GM12878 (cell line): ENCODE results near the gene HLA-DRA.

ENCODE experiments used
- CBX5 ChIP-seq: sonication (generic); IDR thresholded peaks from 2 replicates; pipeline ENCODE4 v1.6.1; 2016; ENCODE audit warnings: low read depth, moderate library complexity, mild to moderate bottlenecking, inconsistent platforms
- CREM ChIP-seq: IDR thresholded peaks from 2 replicates; pipeline ENCODE4 v1.6.1; 2014; ENCODE audit warnings: antibody characterized with exemption, low read depth
- MYC ChIP-seq: IDR thresholded peaks from 2 replicates; pipeline ENCODE4 v1.6.1; 2011; ENCODE audit warnings: mild to moderate bottlenecking, low read length, moderate library complexity, inconsistent platforms; ENCODE audit not compliant: insufficient read depth, insufficient replicate concordance, insufficient read length, severe bottlenecking
- RCOR1 ChIP-seq: conservative IDR thresholded peaks from 2 replicates; pipeline ENCODE4 v1.6.1; 2012; ENCODE audit warnings: low read depth, low read length, improper control_type of control experiment
- TBL1XR1 ChIP-seq: IDR thresholded peaks from 2 replicates; pipeline ENCODE4 v1.6.1; 2012; ENCODE audit warnings: low read depth, low read length, improper control_type of control experiment
- TCF3 ChIP-seq: IDR thresholded peaks from 2 replicates; pipeline ENCODE4 v1.6.1; 2012; ENCODE audit warnings: low read depth, mild to moderate bottlenecking, low read length, borderline replicate concordance; ENCODE audit not compliant: insufficient read depth
- TF ChIP-seq, protein P1 (sequence below), 3 experiments: IDR thresholded peaks in 2 of 3; conservative IDR thresholded peaks in 1 of 3; 2 replicates each; pipeline ENCODE4 v1.5.1; 2011; ENCODE audit warnings: low read depth in 3 of 3, low read length in 3 of 3, mild to moderate bottlenecking in 3 of 3, control low read depth in 2 of 3, moderate library complexity in 2 of 3, inconsistent platforms in 1 of 3, mixed read lengths in 1 of 3; ENCODE audit not compliant: control insufficient read depth in 2 of 3, insufficient read depth in 1 of 3; ENCODE audit errors: extremely low read depth in 1 of 3

DNA sequence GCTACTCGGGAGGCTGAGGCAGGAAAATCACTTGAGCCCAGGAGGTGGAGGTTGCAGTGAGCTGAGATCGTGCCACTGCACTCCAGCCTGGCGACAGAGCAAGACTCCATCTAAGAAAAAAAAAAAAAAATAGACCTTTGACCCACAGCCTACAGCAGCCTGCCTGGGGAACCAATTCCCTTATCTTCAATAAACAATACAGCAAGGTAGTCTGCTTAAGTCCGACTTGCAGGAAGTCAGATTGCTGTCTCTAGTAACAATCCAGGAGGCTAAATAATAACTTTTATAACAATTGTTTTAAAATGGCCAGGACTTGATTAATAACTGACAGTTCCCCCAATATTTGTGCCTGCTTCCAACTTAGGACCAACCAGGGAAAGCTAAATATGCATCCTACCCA lies 13.3 kb upstream of the HLA-DRA start:
- TF ChIP-seq RCOR1 = no peak
- TF ChIP-seq, protein P1, sequence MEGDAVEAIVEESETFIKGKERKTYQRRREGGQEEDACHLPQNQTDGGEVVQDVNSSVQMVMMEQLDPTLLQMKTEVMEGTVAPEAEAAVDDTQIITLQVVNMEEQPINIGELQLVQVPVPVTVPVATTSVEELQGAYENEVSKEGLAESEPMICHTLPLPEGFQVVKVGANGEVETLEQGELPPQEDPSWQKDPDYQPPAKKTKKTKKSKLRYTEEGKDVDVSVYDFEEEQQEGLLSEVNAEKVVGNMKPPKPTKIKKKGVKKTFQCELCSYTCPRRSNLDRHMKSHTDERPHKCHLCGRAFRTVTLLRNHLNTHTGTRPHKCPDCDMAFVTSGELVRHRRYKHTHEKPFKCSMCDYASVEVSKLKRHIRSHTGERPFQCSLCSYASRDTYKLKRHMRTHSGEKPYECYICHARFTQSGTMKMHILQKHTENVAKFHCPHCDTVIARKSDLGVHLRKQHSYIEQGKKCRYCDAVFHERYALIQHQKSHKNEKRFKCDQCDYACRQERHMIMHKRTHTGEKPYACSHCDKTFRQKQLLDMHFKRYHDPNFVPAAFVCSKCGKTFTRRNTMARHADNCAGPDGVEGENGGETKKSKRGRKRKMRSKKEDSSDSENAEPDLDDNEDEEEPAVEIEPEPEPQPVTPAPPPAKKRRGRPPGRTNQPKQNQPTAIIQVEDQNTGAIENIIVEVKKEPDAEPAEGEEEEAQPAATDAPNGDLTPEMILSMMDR (IDR thresholded peaks at IDR 0.05 in 2 of 3, conservative IDR thresholded peaks at IDR 0.05 in 1 of 3; ENCODE audit: control insufficient read depth in 2 of 3, extremely low read depth in 1 of 3, insufficient read depth in 1 of 3, low read depth in 3 of 3, low read length in 3 of 3) = no peak
- no peak for TF ChIP-seq MYC
- TF ChIP-seq TBL1XR1 = no peak
- TF ChIP-seq CREM = no peak
- no peak for TF ChIP-seq CBX5
- no peak for TF ChIP-seq TCF3
